SKM-1 (cell line): ENCODE data around the gene ZNF479.
"Not testable (repeated sequence)": the region's sequence is repeated elsewhere in the genome, so short reads cannot be mapped to it uniquely, and the experiment has no call there.

Experiments used
- DNase-seq: peaks from one replicate; lab custom pipeline; 2025; ENCODE audit not compliant: unreplicated experiment; lab: John Stamatoyannopoulos, UW

ZNF479 gene

DNA sequence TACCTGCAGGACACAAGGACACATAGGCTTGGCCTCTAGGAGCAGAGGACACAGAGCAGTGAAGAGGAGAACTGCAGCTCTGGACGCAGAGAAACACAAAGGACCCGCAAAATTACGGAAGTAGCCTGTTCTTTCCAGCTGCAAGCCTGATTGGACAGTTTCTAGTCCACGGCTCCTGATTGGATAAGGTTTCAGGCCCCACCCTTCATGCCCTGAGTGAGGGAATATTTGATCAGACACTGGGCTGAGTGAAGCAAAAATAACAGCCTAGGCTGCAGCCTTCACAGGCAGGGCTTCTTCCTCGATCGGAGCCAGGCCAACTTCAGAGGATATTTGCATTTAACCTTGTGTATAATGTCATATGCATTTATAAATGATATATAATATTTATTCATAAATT, at the start of gene ZNF479:
Gene ZNF479, minus strand, starts transcription at position 101 of the 400 bp plus-strand sequence. CDS start 112 bp downstream, outside the sequence.
- not testable (repeated sequence) for DNase-seq

DNA sequence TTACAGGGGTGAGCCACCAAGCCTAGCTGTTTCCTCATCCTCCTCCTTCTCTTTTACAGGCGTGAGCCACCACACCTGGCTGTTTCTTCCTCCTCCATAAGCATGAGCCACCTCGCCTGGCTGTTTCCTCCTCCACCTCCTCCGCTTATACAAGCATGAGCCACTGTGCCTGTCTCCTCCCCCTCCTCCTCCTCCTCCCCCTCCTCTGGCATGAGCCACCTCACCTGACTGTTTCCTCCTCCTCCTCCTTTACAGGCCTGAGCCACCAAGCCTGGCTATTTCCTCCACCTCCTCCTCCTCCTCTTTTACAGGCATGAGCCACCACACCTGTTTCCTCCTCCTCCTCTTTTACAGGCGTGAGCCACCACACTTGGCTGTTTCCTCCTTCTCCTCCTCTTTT, 49.8 kb upstream of the ZNF479 start:
- DNase-seq, result no peak

DNA sequence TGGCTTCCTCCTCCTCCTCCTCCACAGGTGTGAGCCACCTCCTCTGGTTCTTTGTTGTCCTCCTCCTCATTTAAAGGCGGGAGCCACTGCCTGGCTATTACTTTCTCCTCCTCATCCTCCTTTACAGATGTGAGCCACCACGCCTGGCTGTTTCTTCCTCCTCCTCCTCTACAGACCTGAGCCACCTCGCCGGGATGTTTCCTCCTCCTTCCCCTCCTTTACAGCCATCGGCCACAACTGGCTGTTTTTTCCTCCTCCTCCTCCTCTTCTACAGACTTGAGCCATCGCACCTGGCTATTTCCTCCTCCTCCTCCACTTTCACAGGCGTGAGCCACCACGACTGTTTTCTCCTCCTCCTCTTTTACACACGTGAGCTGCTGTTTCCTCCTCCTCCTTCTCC, 49.0 kb upstream of the ZNF479 start:
- DNase-seq, result no peak

DNA sequence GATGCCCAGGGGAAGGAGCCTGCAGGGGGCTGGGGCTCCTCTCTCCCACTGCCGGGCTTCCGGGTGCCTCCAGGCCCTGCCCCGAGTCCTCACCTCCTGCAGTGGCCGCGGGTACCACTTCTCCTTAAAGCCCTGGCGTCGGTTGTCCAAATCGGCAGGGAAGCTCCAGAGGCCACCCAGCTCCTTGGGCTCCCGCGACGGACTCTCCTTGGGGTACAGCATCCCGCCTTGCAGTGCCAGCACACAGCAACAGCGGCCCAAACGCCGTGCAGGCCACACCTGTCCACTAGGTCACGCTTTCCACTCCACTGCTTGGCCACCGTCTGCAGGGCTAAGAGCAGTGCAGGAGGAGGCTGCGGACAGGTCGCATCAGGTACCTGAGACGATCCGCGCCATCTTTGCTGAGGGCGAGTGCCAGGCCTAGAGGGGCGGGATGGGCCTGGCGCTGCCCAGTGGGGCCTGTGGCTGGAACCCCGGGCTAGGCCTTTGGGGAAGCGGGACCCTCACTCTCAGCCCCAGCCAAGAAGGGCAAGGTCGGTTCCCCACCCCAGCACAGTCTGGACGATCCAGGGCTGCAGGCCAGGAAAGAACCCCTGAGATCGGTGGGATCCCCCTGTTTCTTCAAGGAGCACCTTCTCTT, 47.7 kb upstream of the ZNF479 start:
- DNase-seq, result no peak

GRCh38 chr7:57178768-57179139, 46.5 kb upstream of the ZNF479 start:
- DNase-seq, result no peak

GRCh38 chr7:57177856-57178767, 45.9 kb upstream of the ZNF479 start:
- no peak for DNase-seq

- DNase-seq, result no peak
Measured at GRCh38 chr7:57176928-57177635, 44.8 kb upstream of the ZNF479 start.

- DNase-seq, result no peak
Measured at GRCh38 chr7:57165285-57165899, 33.2 kb upstream of the ZNF479 start.

GRCh38 chr7:57120123-57120784, 12.0 kb downstream of the ZNF479 start:
- DNase-seq, result not testable (repeated sequence)
